HCT116 (cell line): ENCODE results near the gene TNS3. TPM values are rescaled to one million over a fixed set of nuclear protein-coding genes. Genes with fewer than 3 reads are reported as not detected.

Experiments used
- ATAC-seq: fragments of 200-7000 bp; cut with Tn5 transposase; 2 replicates; pipeline ENCODE4 v1.9.1; 2020; ENCODE audit warnings: mild to moderate bottlenecking, moderate library complexity
- BruUV-seq: library from RNA; stranded (reverse); fragments of 400-500 nt; replicated peaks from 2 replicates; lab custom pipeline; 2021; lab: Mats Ljungman, UMichigan
- CTCF ChIA-PET: fragments of 300-600 bp; sonication (Branson Sonifier 250); formaldehyde crosslinking; loops from one replicate; lab custom pipeline; 2021; ENCODE audit warnings: antibody characterized with exemption; lab: Charles Lee
- POLR2A ChIA-PET: fragments of 300-600, 350-600 bp; sonication (Branson Sonifier 250); formaldehyde crosslinking; loops from one replicate; lab custom pipeline; 2021; ENCODE audit warnings: antibody characterized with exemption; lab: Charles Lee
- RAD21 ChIA-PET, 2 experiments: fragments of 300-600 bp; sonication (Branson Sonifier 250); formaldehyde crosslinking; loops; one replicate each; lab custom pipeline; 2023; ENCODE audit warnings: low total read pairs in 2 of 2; ENCODE audit not compliant: uncharacterized antibody in 2 of 2, unreplicated experiment in 2 of 2, low non-redundant PET in 1 of 2; lab: Charles Lee
- DNase-seq: peaks from one replicate; pipeline ENCODE4 v3.0.0-alpha.2; 2010; ENCODE audit warnings: low read depth, low spot score
- H2AFZ ChIP-seq: fragments of 200-600 bp; shearing (Covaris generic), sonication (generic); 2 replicates; pipeline ENCODE4 v1.6.1; 2017; ENCODE audit warnings: low read depth, mixed run types, mixed read lengths, antibody characterized with exemption, low read length; ENCODE audit not compliant: poor library complexity, severe bottlenecking
- H3K27ac ChIP-seq: 2 replicates; pipeline ENCODE4 v1.5.1; 2012; ENCODE audit warnings: low read depth, low read length
- H3K27me3 ChIP-seq: fragments of 200-600 bp; sonication (generic); 2 replicates; pipeline ENCODE4 v1.6.1; 2016; ENCODE audit warnings: mixed run types, low read length, mixed read lengths; ENCODE audit not compliant: insufficient read depth
- H3K36me3 ChIP-seq, 2 experiments: fragments of 200-500 bp in 1 of 2; fragments of 200-600 bp in 1 of 2; sonication (Bioruptor generic) in 1 of 2; sonication (generic) in 1 of 2; 2 replicates each; pipeline versions ENCODE4 v1.5.1 to v1.6.1; 2014 to 2016; ENCODE audit warnings: low read length in 2 of 2, inconsistent platforms in 1 of 2, mixed read lengths in 1 of 2, mixed run types in 1 of 2; ENCODE audit not compliant: insufficient read depth in 2 of 2, control insufficient read depth in 1 of 2
- H3K4me1 ChIP-seq, 2 experiments: fragments of 200-600 bp in 1 of 2; sonication (generic) in 1 of 2; 2 replicates each; pipeline versions ENCODE4 v1.5.1 to v1.6.1; 2012 to 2017; ENCODE audit warnings: low read length in 2 of 2, inconsistent platforms in 1 of 2, mild to moderate bottlenecking in 1 of 2, mixed read lengths in 1 of 2, mixed run types in 1 of 2, moderate library complexity in 1 of 2; ENCODE audit not compliant: insufficient read depth in 2 of 2, control insufficient read depth in 1 of 2
- H3K4me2 ChIP-seq: fragments of 200-600 bp; sonication (generic); 2 replicates; pipeline ENCODE4 v1.6.1; 2017; ENCODE audit warnings: mixed run types, low read length, mixed read lengths
- H3K4me3 ChIP-seq, 2 experiments: fragments of 200-600 bp in 1 of 2; sonication (generic) in 1 of 2; replicated peaks in 1 of 2; 2 replicates each; pipeline ENCODE4 v1.5.1; 2011 to 2016; ENCODE audit warnings: low read length in 2 of 2, control low read depth in 1 of 2, low read depth in 1 of 2, mild to moderate bottlenecking in 1 of 2, mixed read lengths in 1 of 2, mixed run types in 1 of 2
- H3K79me2 ChIP-seq: fragments of 200-600 bp; sonication (generic); 2 replicates; pipeline ENCODE4 v1.6.1; 2017; ENCODE audit warnings: mild to moderate bottlenecking, mixed run types, low read length, moderate library complexity, mixed read lengths; ENCODE audit not compliant: insufficient read depth
- H3K9ac ChIP-seq: fragments of 200-600 bp; sonication (generic); 2 replicates; pipeline ENCODE4 v1.6.1; 2016; ENCODE audit warnings: low read length, mixed read lengths
- H3K9me2 ChIP-seq: fragments of 200-600 bp; sonication (generic), shearing (Covaris generic); 2 replicates; pipeline ENCODE4 v1.6.1; 2017; ENCODE audit warnings: mixed run types, mild to moderate bottlenecking, moderate library complexity; ENCODE audit not compliant: insufficient read depth
- H3K9me3 ChIP-seq, 2 experiments: fragments of 200-500 bp in 1 of 2; fragments of 200-600 bp in 1 of 2; sonication (Bioruptor generic) in 1 of 2; sonication (generic) in 1 of 2; 2 replicates each; pipeline ENCODE4 v1.6.1; 2014 to 2017; ENCODE audit warnings: low read length in 2 of 2, mixed read lengths in 2 of 2, inconsistent platforms in 1 of 2, low read depth in 1 of 2, mild to moderate bottlenecking in 1 of 2, mixed run types in 1 of 2, moderate library complexity in 1 of 2; ENCODE audit not compliant: control insufficient read depth in 1 of 2, insufficient read depth in 1 of 2
- H4K20me1 ChIP-seq: fragments of 200-600 bp; sonication (generic), shearing (Covaris generic); 2 replicates; pipeline ENCODE4 v1.6.1; 2017; ENCODE audit warnings: mixed run types, mild to moderate bottlenecking, moderate library complexity; ENCODE audit not compliant: insufficient read depth
- CBX3 ChIP-seq: IDR thresholded peaks from 2 replicates; pipeline ENCODE4 v1.6.1; 2012; ENCODE audit warnings: low read depth
- CEBPB ChIP-seq: IDR thresholded peaks from 2 replicates; pipeline ENCODE4 v1.6.1; 2012; ENCODE audit warnings: low read depth
- ELF1 ChIP-seq: IDR thresholded peaks from 2 replicates; pipeline ENCODE4 v1.6.1; 2012; ENCODE audit warnings: low read depth, borderline replicate concordance
- EZH2phosphoT487 ChIP-seq: fragments of 200-600 bp; IDR thresholded peaks from 2 replicates; pipeline ENCODE4 v1.6.1; 2018; ENCODE audit warnings: antibody characterized with exemption, borderline replicate concordance
- FOSL1 ChIP-seq: IDR thresholded peaks from 2 replicates; pipeline ENCODE4 v1.6.1; 2012; ENCODE audit warnings: low read depth
- MAX ChIP-seq: IDR thresholded peaks from 2 replicates; pipeline ENCODE4 v1.6.1; 2012
- REST ChIP-seq: IDR thresholded peaks from 2 replicates; pipeline ENCODE4 v1.6.1; 2012; ENCODE audit warnings: low read depth
- SRF ChIP-seq: IDR thresholded peaks from 2 replicates; pipeline ENCODE4 v1.6.1; 2012; ENCODE audit warnings: low read depth
- ZBTB33 ChIP-seq: IDR thresholded peaks from 2 replicates; pipeline ENCODE4 v1.6.1; 2011; ENCODE audit warnings: mild to moderate bottlenecking, low read length, moderate library complexity; ENCODE audit not compliant: insufficient replicate concordance; ENCODE audit errors: extremely low read depth
- ZFX ChIP-seq: fragments of 450-650 bp; IDR thresholded peaks from 2 replicates; pipeline ENCODE4 v1.6.1; 2017
- ZNF274 ChIP-seq: fragments of 200-500 bp; sonication (Bioruptor generic); IDR thresholded peaks from 2 replicates; pipeline ENCODE4 v1.6.1; 2014; ENCODE audit warnings: mild to moderate bottlenecking, low read depth, low read length, inconsistent platforms
- intact Hi-C: fragments of 100-400 bp; cut with micrococcal nuclease; formaldehyde crosslinking; loops from 2 replicates; pipeline ENCODE4 v1.10.0; 2022
- total RNA-seq: library from RNA; stranded (reverse); gene quantifications from one replicate; pipeline ENCODE4 v1.2.1, GENCODE V29; 2021; ENCODE audit not compliant: unreplicated experiment

Gene TNS3
- total RNA-seq, 1 experiment from 2014 or later = 9.1 TPM

- no peak for TF ChIP-seq REST
- TF ChIP-seq CEBPB = no peak
- no peak for TF ChIP-seq EZH2phosphoT487
- TF ChIP-seq ZNF274 = no peak
- TF ChIP-seq, all 23 proteins: peak for 0
These were observed 8.8 kb downstream of the TNS3 start (continued) for GRCh38 chr7:47572939-47573757.

- H3K36me3 ChIP-seq = no peaks in the 10 kb centered on the region
- peaks cover 47 to 48% of the 10 kb centered on the region in 2 experiments for H3K4me1 ChIP-seq
- intact Hi-C loops = no loop called here
- H3K9ac ChIP-seq = no peak overlapping the region
- H3K4me3 ChIP-seq = no peak overlapping the region
- ATAC-seq = no peak
- ChIA-PET RAD21 (no interaction called here), CTCF (no interaction called here), POLR2A (no interaction called here)
- H3K9me2 ChIP-seq = no peaks in the 10 kb centered on the region
- H4K20me1 ChIP-seq = no peaks in the 10 kb centered on the region
- no TSS peak for BruUV-seq
- no peak overlapping the region for H2AFZ ChIP-seq
- no peaks in the 10 kb centered on the region for H3K79me2 ChIP-seq
- H3K27me3 ChIP-seq = no peaks in the 10 kb centered on the region
- no peak for DNase-seq
- H3K4me2 ChIP-seq = 0 out of 2 replicates have a peak overlapping the region, but pooled peaks have one; percentile 19
- H3K27ac ChIP-seq = 0 out of 2 replicates have a peak overlapping the region, but pooled peaks have one; percentile 4
- no peak for TF ChIP-seq MAX
- TF ChIP-seq FOSL1 = no peak
- no peak for TF ChIP-seq ZNF274
- no peak for TF ChIP-seq CEBPB
- TF ChIP-seq SRF = no peak
- TF ChIP-seq ELF1 = no peak
- TF ChIP-seq ZBTB33 = no peak
- TF ChIP-seq CBX3 = no peak
- TF ChIP-seq ZFX = no peak
- no peaks in the 10 kb centered on the region for H3K9me3 ChIP-seq
These were observed 9.8 kb downstream of the TNS3 start for GRCh38 chr7:47572094-47572445.
